ENCODE measurements around the gene SNRNP48.

The SNRNP48 gene

GRCh38 chr6:7550433-7550801 is 39.6 kb upstream of the SNRNP48 start:
- Mint-ChIP-seq H3K27me3 (peaks cover 42% of the 10 kb centered on the region), H3K4me3 (no peak overlapping the region), H3K9me3 (no peaks in the 10 kb centered on the region), H3K4me1 (no peaks in the 10 kb centered on the region), H3K27ac (no peak overlapping the region), H3K36me3 (ENCODE audit: low read depth) (no peaks in the 10 kb centered on the region)
- ATAC-seq = no peak
- no peak for DNase-seq

GRCh38 chr6:7554533-7555275 is 35.3 kb upstream of the SNRNP48 start:
- H3K27me3 Mint-ChIP-seq = peaks cover 24% of the 10 kb centered on the region
- H3K27ac Mint-ChIP-seq = no peak overlapping the region
- no peaks in the 10 kb centered on the region for H3K9me3 Mint-ChIP-seq
- no peak for ATAC-seq
- H3K4me1 Mint-ChIP-seq = no peaks in the 10 kb centered on the region
- no peak for DNase-seq
- H3K36me3 Mint-ChIP-seq (ENCODE audit: low read depth) = no peaks in the 10 kb centered on the region
- no peak overlapping the region for H3K4me3 Mint-ChIP-seq

GRCh38 chr6:7555671-7556070 is 34.3 kb upstream of the SNRNP48 start:
- no peak for DNase-seq
- Mint-ChIP-seq H3K4me1 (no peaks in the 10 kb centered on the region), H3K36me3 (ENCODE audit: low read depth) (no peaks in the 10 kb centered on the region), H3K27ac (no peak overlapping the region), H3K27me3 (peaks cover 27% of the 10 kb centered on the region), H3K9me3 (no peaks in the 10 kb centered on the region), H3K4me3 (no peak overlapping the region)
- no peak for ATAC-seq

- ATAC-seq (no peak), DNase-seq (no peak)
- H3K27ac Mint-ChIP-seq = no peak overlapping the region
- peaks cover 26% of the 10 kb centered on the region for H3K27me3 Mint-ChIP-seq
- no peaks in the 10 kb centered on the region for H3K36me3 Mint-ChIP-seq (ENCODE audit: low read depth)
- H3K4me1 Mint-ChIP-seq = no peaks in the 10 kb centered on the region
- H3K4me3 Mint-ChIP-seq = no peak overlapping the region
- H3K9me3 Mint-ChIP-seq = no peaks in the 10 kb centered on the region
These were observed 33.4 kb upstream of the SNRNP48 start for GRCh38 chr6:7556394-7557106.

GRCh38 chr6:7557652-7558051 is 32.3 kb upstream of the SNRNP48 start:
- ATAC-seq (no peak), DNase-seq (no peak)
- no peaks in the 10 kb centered on the region for H3K4me1 Mint-ChIP-seq
- H3K36me3 Mint-ChIP-seq (ENCODE audit: low read depth) = no peaks in the 10 kb centered on the region
- no peaks in the 10 kb centered on the region for H3K9me3 Mint-ChIP-seq
- H3K4me3 Mint-ChIP-seq = no peak overlapping the region
- H3K27me3 Mint-ChIP-seq = peaks cover 22% of the 10 kb centered on the region
- no peak overlapping the region for H3K27ac Mint-ChIP-seq

- DNase-seq = no peak
- Mint-ChIP-seq H3K27me3 (peaks cover 21% of the 10 kb centered on the region), H3K4me3 (no peak overlapping the region), H3K36me3 (ENCODE audit: low read depth) (no peaks in the 10 kb centered on the region), H3K4me1 (no peaks in the 10 kb centered on the region), H3K9me3 (no peaks in the 10 kb centered on the region), H3K27ac (no peak overlapping the region)
- no peak for ATAC-seq
These were observed 31.2 kb upstream of the SNRNP48 start for GRCh38 chr6:7558781-7559180.

GRCh38 chr6:7559196-7559595 is 30.8 kb upstream of the SNRNP48 start:
- no peak overlapping the region for H3K4me3 Mint-ChIP-seq
- no peak overlapping the region for H3K27ac Mint-ChIP-seq
- no peak for DNase-seq
- H3K27me3 Mint-ChIP-seq = peaks cover 21% of the 10 kb centered on the region
- H3K4me1 Mint-ChIP-seq = no peaks in the 10 kb centered on the region
- ATAC-seq = no peak
- H3K9me3 Mint-ChIP-seq = no peaks in the 10 kb centered on the region
- no peaks in the 10 kb centered on the region for H3K36me3 Mint-ChIP-seq (ENCODE audit: low read depth)

GRCh38 chr6:7559651-7560385 is 30.2 kb upstream of the SNRNP48 start:
- H3K4me3 Mint-ChIP-seq = no peak overlapping the region
- no peaks in the 10 kb centered on the region for H3K36me3 Mint-ChIP-seq (ENCODE audit: low read depth)
- peaks cover 21% of the 10 kb centered on the region for H3K27me3 Mint-ChIP-seq
- no peaks in the 10 kb centered on the region for H3K9me3 Mint-ChIP-seq
- DNase-seq (no peak), ATAC-seq (no peak)
- H3K27ac Mint-ChIP-seq = no peak overlapping the region
- H3K4me1 Mint-ChIP-seq = no peaks in the 10 kb centered on the region

GRCh38 chr6:7561153-7561964 is 28.6 kb upstream of the SNRNP48 start:
- H3K9me3 Mint-ChIP-seq = no peaks in the 10 kb centered on the region
- no peak overlapping the region for H3K4me3 Mint-ChIP-seq
- DNase-seq (no peak), ATAC-seq (no peak)
- H3K27ac Mint-ChIP-seq = no peak overlapping the region
- no peaks in the 10 kb centered on the region for H3K36me3 Mint-ChIP-seq (ENCODE audit: low read depth)
- no peaks in the 10 kb centered on the region for H3K4me1 Mint-ChIP-seq
- peaks cover 17% of the 10 kb centered on the region for H3K27me3 Mint-ChIP-seq

- Mint-ChIP-seq H3K9me3 (no peaks in the 10 kb centered on the region), H3K4me3 (no peak overlapping the region), H3K27ac (no peak overlapping the region), H3K27me3 (peaks cover 18% of the 10 kb centered on the region), H3K36me3 (ENCODE audit: low read depth) (no peaks in the 10 kb centered on the region), H3K4me1 (no peaks in the 10 kb centered on the region)
- DNase-seq (no peak), ATAC-seq (no peak)
These were observed 27.2 kb upstream of the SNRNP48 start for GRCh38 chr6:7562769-7563168.

- Mint-ChIP-seq H3K4me1 (no peaks in the 10 kb centered on the region), H3K27ac (no peak overlapping the region), H3K36me3 (ENCODE audit: low read depth) (no peaks in the 10 kb centered on the region), H3K27me3 (peaks cover 27% of the 10 kb centered on the region), H3K9me3 (no peaks in the 10 kb centered on the region), H3K4me3 (no peak overlapping the region)
- DNase-seq (no peak), ATAC-seq (no peak)
These were observed 23.9 kb upstream of the SNRNP48 start for GRCh38 chr6:7566107-7566506.

- Mint-ChIP-seq H3K36me3 (ENCODE audit: low read depth) (no peaks in the 10 kb centered on the region), H3K4me3 (no peak overlapping the region), H3K4me1 (no peaks in the 10 kb centered on the region), H3K27ac (no peak overlapping the region), H3K27me3 (peaks cover 26% of the 10 kb centered on the region), H3K9me3 (no peaks in the 10 kb centered on the region)
- DNase-seq (no peak), ATAC-seq (no peak)
These were observed 23.3 kb upstream of the SNRNP48 start for GRCh38 chr6:7566617-7567173.

GRCh38 chr6:7568021-7568420 is 22.0 kb upstream of the SNRNP48 start:
- DNase-seq (no peak), ATAC-seq (no peak)
- no peak overlapping the region for H3K4me3 Mint-ChIP-seq
- H3K36me3 Mint-ChIP-seq (ENCODE audit: low read depth) = no peaks in the 10 kb centered on the region
- no peak overlapping the region for H3K27ac Mint-ChIP-seq
- H3K4me1 Mint-ChIP-seq = no peaks in the 10 kb centered on the region
- peaks cover 26% of the 10 kb centered on the region for H3K27me3 Mint-ChIP-seq
- no peaks in the 10 kb centered on the region for H3K9me3 Mint-ChIP-seq

GRCh38 chr6:7569082-7569481 is 20.9 kb upstream of the SNRNP48 start:
- Mint-ChIP-seq H3K27ac (no peak overlapping the region), H3K27me3 (peaks cover 25% of the 10 kb centered on the region), H3K4me3 (no peak overlapping the region), H3K9me3 (no peaks in the 10 kb centered on the region), H3K36me3 (ENCODE audit: low read depth) (no peaks in the 10 kb centered on the region), H3K4me1 (no peaks in the 10 kb centered on the region)
- DNase-seq (no peak), ATAC-seq (no peak)
